ENCODE results near the gene ZDHHC12.
"Not testable (repeated sequence)": the region's sequence is repeated elsewhere in the genome, so short reads cannot be mapped to it uniquely, and the experiment has no call there.

ZDHHC12 gene

DNA sequence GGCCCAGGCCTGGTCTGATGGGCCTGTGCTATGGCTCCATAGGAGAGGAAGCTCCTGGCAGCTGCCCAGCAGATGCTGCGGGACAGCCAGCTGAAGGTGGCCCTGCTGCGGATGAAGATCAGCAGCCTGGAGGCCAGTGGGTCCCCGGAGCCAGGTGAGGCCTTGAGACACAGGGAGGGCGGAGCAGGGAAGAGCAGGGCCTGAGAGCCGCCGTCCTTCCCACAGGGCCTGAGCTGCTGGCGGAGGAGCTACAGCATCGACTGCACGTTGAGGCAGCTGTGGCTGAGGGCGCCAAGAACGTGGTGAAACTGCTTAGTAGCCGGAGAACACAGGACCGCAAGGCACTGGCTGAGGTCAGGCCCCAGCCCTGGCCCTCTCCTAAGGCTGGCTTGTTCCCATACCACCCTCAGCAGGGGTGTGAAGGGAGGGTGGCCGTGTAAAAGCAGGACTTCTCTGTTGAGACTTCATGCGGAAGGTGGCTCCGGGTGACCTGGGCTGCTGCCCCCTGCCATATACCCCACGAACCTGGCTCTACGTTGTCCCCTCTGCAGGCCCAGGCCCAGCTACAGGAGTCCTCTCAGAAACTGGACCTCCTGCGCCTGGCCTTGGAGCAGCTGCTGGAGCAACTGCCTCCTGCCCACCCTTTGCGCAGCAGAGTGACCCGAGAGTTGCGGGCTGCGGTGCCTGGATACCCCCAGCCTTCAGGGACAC, 17.1 kb downstream of the ZDHHC12 start:
- DNase-seq = no peak

DNA sequence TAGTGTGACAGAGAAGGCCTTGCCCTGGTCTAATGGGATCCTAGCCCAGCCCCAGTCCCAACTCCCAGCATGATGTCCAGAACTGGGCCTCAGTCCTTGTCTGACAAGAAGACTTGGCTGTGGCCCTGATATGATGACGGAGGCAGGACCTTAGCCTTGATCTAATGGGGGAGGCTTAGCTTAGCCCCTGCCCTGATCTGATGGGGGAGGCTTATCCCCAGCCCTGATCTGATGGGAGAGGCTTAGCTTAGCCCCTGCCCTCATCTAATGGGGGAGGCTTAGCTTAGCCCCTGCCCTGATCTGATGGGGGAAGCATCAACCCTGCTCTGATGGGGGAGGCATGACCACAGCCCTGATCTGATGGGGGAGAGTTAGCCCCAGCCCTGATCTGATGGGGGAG, 17.9 kb downstream of the ZDHHC12 start:
- no peak for DNase-seq

DNA sequence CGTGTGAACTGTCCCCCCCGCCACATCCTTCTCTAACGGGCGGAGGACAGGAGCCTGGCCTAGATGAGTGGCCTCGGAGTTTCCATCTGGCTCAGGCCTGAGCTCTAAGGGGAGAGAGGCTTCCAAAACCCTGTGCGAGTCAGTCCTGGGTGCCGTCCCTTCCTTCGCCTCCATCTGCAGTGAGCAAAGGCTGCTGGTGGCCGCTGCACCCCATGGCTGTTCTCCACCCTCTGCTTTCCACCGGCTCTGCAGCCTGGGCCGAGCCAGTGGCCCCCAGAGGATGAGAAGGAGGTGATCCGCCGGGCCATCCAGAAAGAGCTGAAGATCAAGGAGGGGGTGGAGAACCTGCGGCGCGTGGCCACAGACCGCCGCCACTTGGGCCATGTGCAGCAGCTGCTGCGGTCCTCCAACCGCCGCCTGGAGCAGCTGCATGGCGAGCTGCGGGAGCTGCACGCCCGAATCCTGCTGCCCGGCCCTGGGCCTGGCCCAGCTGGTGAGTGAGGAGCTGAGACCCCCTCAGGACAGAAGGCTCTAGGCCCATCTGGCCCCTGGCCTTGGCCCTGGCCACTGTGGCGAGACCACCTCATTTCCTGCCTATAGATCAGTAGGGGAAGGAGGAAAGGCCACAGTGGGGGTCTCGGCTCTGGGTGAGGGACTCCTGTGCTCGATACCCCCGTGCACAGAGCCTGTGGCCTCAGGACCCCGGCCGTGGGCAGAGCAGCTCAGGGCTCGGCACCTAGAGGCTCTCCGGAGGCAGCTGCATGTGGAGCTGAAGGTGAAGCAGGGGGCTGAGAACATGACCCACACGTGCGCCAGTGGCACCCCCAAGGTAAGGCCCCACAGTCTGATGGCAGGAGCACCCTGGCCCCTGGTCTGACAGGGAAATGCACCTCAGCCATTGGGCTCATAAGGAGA, 18.6 kb downstream of the ZDHHC12 start:
- DNase-seq = no peak

DNA sequence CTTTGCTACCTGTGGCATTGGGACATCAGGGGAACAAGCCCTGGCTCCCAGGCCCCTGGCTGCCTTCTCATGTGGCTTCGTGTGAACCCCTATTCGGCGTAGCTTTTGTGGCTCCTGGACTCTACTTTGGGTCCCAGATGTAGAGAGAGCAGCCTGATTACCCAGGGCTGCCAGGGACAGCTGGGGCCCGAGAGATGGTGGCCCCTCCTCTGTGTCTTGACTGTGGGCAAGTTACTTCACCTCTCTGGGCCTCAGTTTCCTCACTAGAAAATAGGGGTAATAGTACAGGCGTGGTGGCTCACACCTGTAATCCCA, 19.6 kb downstream of the ZDHHC12 start:
- DNase-seq = no peak

- DNase-seq = no peak
Measured at GRCh38 chr9:128703616-128704355, 20.1 kb downstream of the ZDHHC12 start.

GRCh38 chr9:128702949-128703615, 20.8 kb downstream of the ZDHHC12 start:
- DNase-seq = no peak

DNA sequence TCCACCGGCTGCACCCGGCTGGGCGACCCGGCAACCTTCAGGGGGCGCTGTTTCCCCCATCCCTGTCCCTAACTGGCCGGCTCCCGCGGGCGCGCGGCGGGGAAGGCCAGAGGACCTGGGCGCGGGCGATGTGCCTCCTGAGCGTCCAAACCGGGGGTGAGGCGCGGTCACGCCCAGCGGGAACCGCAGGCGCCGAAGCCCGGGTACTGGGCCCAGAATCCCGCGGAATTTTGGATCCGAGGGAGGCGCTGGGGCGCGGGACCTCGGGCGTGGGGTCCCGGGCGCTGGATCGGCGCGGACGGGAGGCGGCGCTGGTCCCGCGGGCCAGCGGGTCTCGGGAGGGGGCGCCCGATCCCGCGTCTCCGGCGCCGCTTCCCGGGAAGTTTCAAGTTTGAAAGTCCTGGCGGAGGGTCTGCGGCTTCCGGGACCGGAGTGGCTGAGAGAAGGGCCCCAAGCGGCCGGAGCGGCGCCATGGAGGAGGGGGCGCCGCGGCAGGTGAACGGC, 21.4 kb downstream of the ZDHHC12 start, which contains the start of gene PKN3:
Gene PKN3 (plus strand): TSS at position 59 of the 504 bp plus-strand sequence. CDS start 413 bp downstream, at position 472.
- DNase-seq = peak; percentile 92

DNA sequence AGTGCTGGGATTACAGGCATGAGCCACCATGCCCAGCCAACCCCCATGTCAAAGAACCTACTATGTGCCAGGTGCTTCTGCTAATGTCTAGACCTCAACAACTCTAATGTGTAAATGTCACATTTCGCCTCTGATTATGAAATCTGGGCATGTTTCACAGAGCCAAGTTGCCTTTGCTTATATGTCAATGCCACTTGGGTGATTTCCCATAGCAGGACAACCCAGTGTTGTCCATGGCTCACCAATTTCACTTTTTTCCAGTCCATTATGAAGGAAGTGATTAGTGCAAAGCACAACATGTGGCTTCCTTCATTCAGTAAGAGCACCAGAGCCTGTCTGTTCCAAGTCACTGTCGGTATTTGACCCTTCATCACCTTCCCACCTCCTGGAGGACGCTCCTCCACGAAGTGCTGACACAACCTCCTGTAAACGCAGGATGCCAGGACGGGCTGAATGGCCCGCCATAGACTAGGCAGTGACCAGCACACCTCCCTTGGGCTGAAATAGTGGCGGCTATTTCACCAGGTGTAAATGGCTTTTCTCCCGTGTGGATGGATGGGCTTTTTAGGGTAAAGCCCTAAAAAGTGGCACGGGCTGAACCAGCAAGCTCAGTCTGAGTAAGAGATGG, 22.6 kb downstream of the ZDHHC12 start:
- DNase-seq = no peak

GRCh38 chr9:128699096-128699795, 24.7 kb downstream of the ZDHHC12 start:
- not testable (repeated sequence) for DNase-seq

DNA sequence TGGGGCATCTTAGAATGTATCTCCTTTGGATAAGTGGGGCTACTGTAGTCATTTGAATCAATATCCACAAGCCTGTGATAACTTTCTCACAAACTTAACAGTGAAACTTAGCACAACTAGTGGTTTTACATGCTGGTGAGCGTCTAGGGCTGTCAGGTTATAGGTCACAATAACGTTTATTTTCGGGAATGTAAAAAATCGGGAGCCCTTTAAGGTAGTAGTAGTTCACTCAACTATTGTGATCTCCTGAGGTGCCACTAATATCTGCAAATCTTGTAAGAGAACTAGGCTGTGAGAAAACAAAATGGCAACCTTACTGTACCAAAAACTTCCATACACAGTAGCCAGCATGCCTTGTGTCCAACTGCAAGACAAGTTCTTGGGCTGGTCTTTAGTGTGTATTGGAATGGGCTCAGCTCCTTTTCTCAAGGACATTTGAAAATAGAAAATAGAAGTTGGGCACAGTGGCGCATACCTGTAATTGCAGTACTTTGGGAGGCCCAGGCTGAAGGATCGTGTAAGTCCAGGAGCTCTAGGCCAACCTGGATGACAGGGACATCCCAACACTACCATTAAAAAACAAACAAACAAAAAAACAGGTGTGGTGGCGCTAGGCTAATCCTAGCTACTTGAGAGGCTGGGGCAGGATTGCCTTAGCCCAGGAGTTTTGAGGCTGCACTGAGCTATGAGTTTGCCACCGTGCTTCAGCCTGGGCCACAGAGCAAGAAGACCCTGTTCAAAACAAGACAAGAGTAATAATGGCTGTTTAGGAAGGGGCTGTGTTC, 26.8 kb downstream of the ZDHHC12 start:
- DNase-seq = no peak

DNA sequence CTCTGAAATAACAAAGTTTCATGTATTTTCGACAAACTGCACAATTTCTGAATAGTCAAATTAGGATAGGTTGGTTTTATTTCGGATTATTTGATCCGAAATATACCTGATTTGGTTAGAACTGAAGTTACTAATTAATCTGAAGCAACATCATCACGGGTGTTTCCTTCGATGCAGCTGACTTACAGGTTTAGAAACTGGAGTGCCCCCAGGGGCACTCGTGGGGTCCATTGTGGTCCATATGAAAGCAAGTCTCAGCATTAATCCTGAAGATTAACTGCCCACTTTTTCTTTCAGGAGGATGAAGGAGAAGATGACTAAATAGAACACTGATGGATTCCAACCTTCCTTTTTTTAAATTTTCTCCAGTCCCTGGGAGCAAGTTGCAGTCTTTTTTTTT, 29.6 kb downstream of the ZDHHC12 start:
- no peak for DNase-seq

- DNase-seq = not testable (repeated sequence)
Measured at GRCh38 chr9:128693738-128694137, 30.2 kb downstream of the ZDHHC12 start.

- no peak for DNase-seq
Measured at GRCh38 chr9:128690684-128691034, 33.3 kb downstream of the ZDHHC12 start.

DNA sequence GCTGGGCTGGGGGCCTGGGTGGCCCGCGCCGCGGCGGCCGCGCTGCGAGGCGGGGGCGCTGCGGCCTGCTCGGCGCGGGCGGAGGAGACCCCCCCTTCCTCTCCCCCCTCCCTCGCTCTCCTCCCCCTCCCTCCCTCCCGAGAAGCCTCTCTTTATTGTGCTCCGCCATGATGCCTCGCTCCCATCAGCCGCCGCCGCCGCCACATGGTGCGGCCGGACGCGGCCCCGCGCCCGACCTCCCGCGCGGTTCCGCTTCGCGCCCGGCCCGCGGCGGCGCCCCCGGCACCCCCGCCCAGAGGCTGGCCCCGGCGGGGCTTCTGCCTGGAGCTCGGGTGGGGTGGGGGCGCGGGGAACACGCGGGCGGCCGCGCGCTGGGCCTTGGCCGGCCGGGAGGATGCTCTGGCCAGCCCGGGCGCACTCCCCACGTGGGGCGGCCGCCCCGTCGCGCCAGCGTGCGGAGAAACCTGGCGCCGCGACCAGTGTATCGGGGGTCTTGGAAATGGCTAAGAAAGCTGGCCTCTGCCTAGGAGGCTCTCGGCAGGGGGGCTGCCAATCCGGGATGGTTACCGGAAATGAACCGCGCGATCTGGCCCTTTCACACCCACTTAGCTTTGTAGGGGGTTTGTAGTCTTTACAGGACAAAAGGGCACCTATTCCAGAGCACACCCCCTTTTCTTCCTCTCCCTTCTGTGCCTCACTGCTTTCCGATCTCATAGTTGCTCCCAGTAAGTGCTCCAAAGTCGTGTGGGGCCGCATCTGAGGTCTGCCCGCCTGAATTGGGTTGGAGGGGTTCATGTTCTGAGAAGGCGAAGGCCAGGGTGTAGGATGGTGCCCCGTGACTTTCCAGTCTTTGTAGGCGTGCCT, 33.9 kb downstream of the ZDHHC12 start:
- DNase-seq = peak; percentile 45

- DNase-seq = no peak
Measured at GRCh38 chr9:128689293-128689774, 34.6 kb downstream of the ZDHHC12 start.

DNA sequence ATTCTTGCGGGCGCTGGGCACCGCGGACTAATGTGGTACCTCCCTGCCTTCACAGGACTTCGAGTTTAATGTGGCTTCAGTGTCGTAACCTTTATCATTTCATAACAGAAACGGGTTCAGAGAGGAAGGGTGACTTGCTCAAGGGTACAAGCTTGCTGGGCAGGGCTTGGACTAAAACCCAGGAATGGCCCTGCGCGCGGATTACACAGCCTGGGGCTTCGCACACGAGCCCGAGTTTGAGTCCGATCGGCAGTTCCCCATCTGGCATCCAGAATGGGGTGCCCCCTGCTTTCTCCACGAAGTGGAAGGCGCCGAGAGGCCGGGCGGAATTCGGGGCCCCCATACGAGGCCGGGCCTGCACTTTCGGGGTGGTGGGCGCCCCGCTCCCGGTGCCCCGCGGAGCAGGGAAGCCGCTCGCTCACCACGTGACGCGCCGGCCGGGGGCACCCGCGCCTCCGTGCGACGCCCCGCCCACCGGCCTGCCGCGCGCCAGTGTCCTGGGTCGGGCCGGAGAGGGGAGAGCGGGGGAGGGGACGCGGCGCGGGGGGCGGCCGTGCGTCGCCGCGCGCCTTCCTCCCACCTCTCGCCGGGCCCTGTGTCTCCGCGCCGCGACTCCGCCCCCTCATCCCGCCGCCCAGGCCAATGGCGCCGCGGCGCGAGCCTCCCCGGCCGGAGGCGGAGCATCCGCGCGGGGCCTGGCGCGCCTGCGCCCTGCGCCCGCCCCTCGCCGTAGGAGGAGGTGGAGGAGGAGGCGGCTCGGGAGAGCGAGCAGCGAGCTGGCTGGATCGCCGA, 35.2 kb downstream of the ZDHHC12 start, which contains the start of gene SET:
Gene SET (plus strand): TSS at position 722 of the 792 bp plus-strand sequence. CDS start 361 bp downstream, outside the sequence.
- DNase-seq = peak; percentile 94

- DNase-seq = no peak
Measured at GRCh38 chr9:128687453-128687852, 36.5 kb downstream of the ZDHHC12 start.

Data from activated CD4-positive, CD25-positive, alpha-beta regulatory T cell treated with anti-CD3 and anti-CD28 coated beads, Interleukin-2, amount 50 U/mL, for 72 hours (primary cell).